GM21737 (cell line): ENCODE results near the gene MKNK2.

Source experiments
- ATAC-seq: cut with Tn5 transposase; IDR thresholded peaks from one replicate; pipeline ENCODE4 v1.9.1; 2021; ENCODE audit warnings: mild to moderate bottlenecking, moderate library complexity; ENCODE audit not compliant: unreplicated experiment

MKNK2 gene

DNA sequence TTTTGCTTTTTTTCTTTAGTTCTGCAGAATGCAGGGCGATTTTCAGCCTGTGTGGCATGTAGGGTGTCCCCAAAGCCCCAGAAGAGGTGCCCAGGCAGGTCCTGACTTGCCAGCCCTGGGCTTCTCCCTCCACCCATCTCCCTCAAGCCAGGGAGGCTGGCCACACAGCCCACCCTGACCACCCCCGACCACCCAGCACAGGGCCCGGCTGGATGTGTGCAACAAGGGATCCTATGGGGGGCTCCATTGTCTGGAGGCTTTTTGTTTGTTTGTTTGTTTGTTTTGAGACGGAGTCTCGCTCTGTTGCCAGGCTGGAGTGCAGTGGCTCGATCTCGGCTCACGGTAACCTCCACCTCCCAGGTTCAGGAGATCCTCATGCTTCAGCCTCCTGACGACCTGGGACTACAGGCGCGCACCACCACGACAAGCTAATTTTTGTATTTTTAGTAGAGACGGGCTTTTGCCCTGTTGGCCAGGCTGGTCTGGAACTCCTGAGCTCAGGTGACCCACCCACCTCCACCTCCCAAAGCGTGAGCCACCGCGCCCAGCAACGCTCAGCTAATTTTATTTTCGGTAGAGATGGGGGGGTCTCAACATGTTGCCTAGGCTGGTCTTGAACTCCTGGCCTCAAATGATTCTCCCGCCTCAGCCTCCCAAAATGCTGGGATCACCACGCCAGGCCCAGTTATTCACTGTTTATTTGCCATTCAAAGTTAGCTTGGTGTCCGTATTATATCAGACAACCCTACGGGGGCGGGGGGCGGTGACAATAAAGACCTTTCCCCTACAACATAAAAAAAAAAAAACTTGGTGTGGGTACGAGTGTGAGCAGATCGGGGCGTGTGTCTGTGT lies 7.8 kb upstream of the MKNK2 start:
- no peak for ATAC-seq

DNA sequence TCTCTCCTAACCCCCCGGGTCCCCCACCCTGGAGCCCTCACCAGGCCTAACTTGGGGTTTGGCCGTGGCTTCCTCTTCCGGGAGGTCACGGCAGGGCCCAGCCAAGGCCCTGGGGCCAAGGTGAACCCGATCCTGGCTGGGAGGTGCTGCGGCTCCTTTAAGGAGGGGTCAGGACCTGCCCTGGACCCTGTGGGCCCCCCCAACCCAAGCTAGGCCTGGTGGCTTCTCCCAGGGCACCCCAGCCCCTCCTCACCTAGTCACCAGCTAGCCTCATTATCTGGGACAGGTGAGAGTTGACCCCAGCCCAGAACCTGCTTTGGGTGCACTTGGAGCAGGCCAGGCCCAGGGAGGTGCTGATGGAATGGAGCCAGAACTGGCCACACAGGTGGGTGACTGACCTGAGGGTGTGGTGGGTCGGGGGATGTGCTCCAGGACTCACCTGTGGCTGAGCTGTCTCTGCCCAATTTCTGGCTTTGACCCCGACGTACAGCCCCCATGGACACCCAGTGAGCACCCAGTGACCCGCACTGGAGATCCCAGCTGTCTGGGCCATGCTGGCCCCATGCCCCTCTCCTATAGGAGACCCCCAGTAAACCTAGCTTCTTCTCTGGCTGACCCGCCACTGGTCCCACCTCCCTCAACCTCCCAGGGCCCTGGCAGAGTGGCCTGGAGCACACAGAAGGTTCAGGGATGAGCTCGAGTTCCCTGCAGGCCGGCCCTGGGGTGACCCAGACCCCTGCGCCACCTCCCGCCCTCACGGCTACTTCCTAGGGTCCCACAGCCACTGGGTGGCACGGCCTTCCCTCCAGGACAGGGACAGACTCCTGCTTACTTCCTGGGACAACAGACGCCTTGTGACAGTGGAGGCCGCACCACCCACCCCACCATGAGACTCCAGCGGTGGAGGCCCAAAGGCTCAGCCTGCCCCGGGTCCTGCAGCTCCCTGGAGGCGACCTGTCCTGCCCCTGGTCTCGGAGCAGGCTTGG lies 6.7 kb upstream of the MKNK2 start:
- ATAC-seq: no peak

DNA sequence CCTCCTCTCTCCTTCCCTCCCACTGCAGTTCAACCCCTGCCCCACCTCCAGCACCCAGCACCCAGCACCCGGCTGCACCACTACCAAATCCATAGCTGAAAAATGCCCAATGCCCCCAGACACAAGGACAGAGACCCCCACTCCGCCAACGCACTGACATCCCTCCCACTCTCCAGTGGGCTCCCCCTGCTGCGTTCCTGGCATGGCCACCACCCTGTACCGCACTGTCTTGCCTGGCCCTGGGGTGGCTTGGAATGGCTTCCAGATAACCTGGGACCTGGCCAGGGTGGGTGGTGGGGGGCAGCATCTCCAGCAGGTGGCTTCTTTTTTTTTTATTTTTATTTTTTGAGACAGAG lies 5.8 kb upstream of the MKNK2 start:
- ATAC-seq: no peak

DNA sequence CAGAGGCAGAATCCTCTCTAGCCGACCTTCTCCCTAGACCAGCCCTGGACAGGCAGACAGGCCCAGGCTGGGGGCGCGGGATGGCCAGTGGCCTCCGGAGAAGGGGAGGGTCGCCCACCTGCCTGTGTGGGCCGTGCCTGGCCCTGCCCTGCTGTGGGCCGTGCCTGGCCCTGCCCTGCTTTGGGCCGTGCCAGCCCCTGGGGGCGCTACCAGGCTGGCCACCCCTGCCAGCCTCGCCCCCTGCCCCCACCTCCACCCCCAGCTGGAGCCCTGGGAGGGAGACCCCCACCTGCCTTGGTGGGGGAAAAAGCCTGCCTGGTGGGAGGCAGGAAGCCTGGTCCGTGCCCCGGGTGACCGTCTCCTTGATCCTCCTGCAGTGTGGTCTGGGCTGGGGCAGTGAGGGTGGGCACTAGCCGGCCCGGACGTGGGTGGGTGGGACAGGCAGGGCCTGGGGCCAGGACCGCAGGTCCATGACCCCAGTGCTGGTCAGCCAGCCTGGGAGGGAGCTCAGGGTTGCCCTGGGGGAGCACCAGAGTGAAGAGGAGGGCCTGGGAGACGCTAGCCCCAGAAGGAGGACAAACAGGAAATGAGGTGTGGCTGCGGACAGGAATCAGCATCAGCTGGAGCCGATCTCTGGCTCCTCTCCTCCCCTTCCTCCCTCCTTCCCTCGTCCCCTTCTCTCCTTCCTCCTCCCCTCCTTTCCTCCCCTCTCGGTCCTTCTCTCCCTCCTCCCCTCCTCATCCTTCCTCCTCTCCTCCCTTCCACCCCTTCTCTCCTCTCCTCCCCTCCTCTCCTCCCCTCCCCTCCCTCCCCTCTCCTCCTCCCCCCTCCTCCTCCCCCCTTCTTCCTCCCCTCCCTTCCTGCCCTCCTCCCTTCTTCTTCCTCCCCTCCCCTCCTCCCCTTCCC lies 5.1 kb upstream of the MKNK2 start:
- no peak for ATAC-seq

DNA sequence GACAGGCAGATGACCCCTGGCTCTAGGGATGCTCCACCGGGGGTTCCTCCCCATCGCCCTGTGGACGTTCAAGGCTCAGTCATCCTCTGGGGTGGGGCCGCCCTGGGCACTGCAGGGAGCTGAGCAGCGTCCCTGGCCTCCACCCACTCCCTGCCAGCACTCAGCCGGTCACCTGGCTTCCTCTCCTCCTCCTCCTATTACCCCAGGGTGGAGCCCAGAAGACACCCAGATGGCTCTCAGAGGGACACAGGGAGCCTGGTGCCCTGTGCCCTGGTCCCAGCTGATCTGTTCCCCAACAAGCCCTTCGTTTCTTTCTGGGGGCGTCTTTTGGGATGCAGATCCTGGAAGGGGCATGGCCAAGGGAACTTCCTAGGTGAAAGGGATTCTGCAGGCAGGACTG lies 3.7 kb upstream of the MKNK2 start:
- ATAC-seq: no peak

DNA sequence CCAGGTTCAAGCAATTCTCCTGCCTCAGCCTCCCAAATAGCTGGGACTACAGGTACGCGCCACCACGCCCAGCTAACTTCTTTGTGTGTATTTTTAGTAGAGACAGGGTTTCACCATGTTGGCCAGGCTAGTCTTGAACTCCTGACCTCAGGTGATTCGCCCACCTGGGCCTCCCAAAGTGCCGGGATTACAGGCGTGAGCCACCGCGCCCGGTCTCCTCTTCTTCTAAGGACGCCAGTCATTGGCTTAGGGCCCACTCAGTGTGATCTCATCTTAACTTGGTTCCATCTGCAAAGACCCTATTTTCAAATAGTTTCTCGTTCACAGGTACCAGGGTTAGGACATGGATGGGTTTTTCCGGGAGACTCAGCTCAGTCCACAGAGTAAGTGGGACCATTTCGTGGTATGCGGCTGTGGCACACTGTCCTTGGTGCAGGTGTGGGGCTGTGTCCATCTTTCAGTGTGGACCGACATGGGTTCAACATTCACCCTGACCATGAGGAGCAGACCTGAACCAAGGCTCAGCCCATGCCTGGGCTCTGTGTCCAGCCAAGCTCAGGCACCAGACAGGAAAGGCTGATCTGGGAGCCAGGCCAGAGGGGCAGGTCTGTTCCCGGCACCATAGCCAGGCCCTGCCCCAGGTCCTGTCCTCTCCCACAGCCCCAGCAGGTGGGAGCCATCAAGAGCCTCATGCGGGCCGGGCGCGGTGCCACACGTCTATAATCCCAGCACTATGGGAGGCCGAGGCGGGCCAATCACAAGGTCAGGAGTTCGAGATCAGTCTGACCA lies 2.8 kb upstream of the MKNK2 start:
- no peak for ATAC-seq

DNA sequence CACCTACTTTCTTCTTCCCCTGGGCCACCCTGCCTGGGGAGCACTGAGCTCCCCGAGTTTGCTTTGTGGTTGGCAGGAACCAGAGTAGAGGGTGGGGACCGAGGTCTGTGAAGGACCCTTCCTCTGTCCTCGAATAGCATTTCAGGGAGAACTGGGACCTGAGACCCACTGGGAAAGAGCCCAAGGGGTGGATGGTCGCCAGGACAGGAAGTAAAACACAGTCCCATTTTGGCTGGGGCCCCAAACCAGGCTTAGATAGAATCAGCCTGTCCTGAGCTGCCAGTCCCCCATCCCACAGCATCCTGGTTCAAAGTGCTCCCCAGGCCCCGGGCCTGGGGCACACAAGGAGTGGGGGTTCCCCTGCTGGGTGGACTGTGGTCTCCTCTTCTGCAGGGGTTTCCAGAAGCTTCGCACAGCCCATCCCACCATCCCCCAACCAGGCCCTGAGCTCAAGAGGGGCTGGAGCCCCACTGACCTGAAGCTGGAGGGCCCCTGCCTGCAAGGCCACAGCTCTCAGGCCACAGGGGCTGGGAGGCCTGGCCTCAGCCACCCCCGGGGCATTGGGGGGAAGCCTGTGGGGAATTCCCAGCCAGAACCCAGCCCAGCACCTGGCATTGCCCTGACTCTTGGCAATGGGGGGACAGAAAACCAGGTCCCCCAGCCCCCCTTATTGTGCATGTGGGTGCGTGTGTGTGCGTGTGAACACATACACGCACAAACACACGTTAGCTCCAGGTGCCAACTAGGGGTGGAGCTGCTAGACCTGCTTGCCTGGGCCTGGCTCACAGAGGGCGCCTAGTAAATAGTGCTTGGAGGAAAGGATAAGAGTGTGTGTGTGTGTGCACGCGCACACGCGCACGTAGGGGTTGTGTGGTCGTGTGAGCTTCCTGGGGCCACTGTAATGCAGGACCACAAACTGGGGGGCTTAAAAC lies 995 bp upstream of the MKNK2 start:
- peak; percentile 0 for ATAC-seq

DNA sequence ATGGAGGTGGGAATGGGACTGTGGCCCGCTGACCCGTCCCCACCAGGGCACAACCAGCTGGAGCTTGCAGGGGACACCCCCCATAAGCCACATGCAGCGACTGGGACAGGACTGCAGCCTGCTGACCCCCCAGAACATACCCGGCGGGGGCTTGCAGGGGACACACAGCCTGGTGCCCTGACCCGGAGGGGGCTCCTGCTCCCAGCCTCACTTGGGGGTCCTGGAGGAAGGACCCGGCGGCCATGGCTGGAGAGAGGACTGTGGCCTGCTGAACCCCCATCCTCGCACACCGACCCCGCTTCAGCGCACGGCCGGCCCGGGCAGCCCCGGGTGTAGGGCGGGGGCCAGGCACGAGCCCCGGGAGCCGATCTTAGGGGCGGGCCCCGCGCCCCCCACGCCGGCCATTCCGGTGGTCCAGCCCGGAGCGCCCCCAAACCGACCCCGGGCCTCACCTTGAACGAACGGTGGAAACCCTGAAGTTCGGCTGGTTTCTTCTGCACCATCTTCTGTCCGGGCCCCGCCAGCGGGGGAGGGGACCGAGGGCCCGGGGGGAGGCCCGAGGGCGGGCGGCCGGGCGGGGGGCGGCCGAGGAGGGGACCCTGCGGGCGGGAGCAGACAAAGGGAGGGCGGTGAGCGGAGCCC lies 574 bp downstream of the MKNK2 start:
- peak; percentile 1 for ATAC-seq

DNA sequence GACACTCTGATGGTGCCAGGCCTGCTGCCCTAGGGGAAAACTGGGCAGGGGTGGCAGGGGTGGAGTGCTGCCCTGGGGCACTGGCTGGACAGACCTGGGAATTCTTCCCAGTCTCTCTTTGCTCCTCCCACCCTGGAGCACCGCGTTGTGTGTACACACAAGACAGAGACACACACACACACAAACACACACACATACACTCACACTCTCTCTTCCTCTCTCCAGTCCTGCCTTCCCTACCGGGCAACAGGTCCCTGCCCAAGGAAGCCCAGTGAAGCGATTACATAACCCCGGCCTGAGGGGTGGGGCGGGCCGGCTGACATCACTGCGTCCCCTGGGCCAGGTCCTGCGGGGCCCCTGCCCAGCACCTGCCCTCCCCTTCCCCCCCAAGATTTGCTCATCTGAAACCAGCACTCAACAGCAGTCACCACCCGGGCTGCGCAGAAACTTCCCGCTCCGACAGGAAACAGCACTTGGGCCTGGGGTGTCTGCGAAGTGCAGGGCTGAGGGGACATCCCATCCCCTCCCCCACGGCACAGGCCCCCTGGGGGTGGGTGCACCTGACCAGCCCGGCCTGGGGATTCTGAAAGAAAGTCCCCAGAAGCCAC lies 1.2 kb downstream of the MKNK2 start:
- no peak for ATAC-seq

DNA sequence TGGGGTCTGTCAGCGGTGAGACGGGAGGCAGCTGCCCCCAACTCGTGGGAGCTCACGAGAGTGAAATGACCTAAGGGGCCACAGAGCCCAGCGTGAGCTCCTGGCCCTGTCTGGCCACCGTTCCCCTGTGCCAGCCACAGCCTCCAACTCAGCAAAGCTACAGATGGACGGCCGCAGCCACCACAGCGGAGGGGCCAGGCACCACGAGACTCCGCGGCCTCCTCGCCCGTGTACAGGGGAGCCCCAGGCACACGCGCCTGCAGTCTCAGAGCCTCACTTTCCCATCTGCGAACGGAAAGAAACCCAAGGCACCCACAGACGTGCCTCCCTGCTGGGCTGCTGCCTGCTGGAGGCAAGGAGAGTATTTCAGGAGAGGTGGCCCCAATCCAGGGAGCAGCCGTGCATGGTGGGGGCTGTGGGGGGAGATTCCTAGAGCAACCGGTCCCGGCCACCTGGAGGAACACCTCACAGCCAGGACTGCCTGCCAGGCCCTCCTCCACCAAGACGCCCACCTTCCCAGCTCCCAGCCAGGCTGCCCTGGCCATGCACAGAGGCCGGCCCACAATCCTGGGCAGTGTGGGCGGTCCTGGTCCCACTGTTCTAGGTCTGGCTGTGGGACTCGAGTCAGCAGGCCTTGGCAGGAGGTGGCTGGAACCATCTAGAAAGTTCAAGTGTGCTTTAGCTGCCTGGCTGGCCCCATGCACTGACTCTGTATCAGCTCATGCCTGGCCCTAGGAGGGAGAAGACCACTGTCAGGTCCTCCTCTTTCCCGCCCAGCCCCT lies 1.9 kb downstream of the MKNK2 start:
- no peak for ATAC-seq

DNA sequence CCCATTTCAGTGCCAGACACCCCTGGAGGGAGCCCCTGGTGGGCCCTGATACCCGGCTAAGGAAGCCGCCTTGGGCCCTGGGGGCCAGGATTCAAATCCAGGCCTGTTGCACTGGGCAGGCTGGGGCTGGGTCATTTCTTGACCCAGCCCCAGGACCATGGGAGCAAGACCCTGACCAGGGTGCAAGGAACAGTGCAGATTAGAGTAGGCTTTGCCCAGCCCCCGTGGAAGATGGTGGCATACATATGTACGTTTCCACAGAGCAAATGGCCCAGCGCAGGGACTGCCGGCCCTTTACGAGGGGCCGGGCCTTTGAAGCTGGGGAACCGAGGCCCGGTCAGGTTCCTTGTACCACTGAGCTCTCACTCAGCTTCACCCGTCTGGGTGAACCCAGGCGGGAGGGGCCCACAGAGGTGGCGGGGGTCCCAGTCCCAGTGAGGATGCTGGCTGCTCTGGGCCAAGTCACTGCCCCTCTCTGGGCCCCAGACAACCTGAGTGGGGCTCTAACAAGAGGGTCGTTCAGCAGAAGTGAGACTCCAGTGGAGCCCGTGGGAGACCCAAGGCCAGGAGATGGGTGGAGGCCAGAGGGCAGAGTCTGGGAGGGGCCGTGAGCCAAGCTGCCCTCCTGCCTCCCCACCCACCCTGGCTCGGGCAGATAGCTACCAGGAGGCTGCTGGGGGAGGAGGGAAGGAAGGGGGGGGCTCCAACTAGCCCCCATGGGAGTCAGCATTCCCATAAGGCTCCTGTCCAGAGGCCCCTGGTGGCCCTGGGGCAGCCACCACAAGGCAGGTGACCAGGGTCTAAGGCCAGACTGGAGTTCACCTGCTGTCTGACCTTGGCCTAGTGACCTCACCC lies 2.7 kb downstream of the MKNK2 start:
- ATAC-seq: no peak

DNA sequence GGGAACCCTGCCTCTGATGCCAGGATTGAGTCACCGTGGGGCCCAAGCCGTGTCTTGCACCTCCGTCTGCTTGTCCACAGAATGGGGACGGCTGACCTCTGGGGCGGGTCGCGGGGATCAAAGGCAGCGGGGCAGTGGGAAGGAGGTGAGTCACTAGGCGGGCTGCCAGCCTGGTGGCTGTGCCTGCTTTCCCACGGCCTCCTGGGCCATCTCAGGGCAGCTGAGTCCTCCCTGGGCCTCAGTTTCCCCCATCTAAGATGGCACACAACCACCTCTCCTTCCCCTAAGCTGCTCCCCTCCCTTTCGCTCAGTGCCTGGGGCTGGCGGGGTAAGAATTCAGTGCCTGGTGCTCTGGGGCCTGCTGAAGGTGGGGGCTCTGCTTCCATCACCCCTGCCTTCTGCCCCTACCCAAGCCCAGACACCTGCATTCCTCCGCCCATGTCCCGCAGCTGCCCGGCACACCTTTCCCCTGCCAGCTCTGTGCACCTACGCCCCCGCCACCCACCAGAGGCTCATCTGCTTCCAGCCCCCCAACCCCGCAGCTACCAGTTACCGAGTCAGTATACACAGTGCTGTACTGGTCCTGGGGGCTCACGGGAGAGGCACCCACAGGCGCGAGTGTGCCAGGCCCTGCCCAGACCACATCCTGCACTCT lies 3.5 kb downstream of the MKNK2 start:
- no peak for ATAC-seq

DNA sequence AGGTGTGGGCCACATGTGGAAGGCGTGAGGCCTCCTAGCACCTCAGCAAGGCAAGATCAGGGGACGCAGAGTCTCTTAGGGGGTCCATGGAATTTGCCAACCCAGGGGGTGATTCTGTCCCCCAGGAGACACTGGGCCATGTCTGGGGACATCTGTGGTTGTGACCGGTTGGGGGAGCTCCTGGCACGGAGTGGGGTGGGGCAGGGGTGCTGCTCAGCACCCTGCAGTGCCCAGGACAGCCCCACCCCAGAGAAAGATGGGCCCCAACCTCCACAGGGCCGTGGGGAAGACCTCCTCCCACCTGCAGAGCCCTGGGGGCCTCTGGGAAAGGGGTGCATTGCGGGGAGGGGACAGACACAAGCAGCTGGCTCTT lies 4.0 kb downstream of the MKNK2 start:
- ATAC-seq: no peak

DNA sequence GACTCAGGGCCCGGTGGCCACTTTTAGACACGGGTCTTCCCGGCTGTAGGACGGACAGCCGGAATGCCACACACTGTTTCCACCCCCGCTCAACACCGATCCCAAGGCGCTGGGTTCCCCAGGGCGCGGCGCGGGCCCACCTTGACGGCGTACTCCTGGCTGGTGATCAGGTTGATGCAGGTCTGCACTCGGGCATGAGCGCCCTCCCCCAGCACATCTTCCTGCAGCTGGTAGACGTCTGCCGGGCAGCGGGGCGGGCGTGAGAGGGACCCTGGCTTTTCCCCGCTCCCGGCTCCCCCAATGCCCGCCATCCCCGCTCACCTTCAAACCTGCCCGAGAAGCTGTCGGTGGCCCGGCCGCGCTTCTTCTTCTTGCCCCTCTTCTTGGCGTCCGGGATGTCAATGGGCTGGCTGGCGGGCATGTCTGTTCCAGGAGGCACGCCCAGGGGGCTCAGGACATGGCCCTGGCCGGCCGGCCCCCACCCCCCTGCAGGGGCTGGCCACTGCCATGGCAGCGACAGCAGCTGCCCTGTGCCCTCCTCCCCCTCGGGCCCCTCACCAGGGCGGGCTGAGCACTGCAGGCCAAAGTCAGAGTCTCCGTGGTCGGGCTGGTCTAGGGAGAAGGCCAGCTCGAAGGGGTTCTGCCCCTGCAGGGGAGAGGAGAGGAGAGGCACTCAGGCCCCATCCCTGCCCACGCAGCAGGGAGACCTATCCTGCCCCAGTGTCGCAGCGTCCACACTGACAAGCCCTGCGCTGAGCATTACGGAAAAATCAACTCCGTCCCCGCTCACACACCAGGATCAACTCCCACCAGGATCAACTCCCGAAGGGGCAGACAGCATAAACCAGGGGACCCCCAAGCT lies 4.8 kb downstream of the MKNK2 start:
- ATAC-seq: no peak

DNA sequence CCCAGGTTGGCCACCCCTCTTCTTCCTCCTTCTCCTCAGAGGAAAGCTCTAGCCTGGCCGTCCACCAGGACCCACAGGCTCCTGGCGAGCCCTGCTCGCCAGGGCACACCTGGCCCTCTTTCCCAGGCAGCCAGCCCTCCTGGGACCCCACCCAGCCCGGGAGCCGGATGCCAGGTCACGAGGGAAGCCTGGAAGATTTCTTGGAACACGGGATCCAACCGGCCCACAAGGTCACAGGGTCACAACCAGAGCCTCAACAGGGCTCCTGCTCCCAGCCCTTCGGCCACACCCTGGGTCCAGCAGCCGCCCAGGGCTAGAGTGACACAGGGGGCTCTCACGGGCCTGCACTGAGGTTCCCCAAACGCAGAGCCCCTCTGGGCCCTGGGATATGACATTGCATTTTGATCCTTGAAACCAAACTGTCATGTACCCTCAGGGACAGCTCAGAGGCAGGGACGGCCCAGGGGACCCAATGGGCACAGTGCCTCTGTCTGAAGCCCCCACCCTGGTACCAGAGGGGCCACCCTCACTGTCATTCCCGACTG lies 5.5 kb downstream of the MKNK2 start:
- no peak for ATAC-seq
